ENCODE data around the gene MT4. TPM values are rescaled to one million over a fixed set of nuclear protein-coding genes. Genes with fewer than 3 reads are reported as not detected.

The MT4 gene
- total RNA-seq, 2 experiments from 2014 or later, result not detected

GRCh38 chr16:56547120-56547948, 17.5 kb upstream of the MT4 start:
- H3K9me3 Mint-ChIP-seq, result no peaks in the 10 kb centered on the region
- peaks cover 18% of the 10 kb centered on the region for H3K4me1 Mint-ChIP-seq
- no peaks in the 10 kb centered on the region for H3K36me3 Mint-ChIP-seq (ENCODE audit: low read depth)
- peak overlapping the region; percentile 32 for H3K27ac Mint-ChIP-seq
- no peak for DNase-seq
- peaks cover 1% of the 10 kb centered on the region for H3K27me3 Mint-ChIP-seq
- POLR2A ChIA-PET, result no interaction called here
- H3K4me3 Mint-ChIP-seq, result no peak overlapping the region
- CTCF ChIA-PET, result interaction anchor here (0.6 to 1.1 kb wide), 3 partner anchors 63 to 208 kb away, joined by 3 read pairs; no protein-coding TSS in a partner anchor

- H3K36me3 Mint-ChIP-seq (ENCODE audit: low read depth), result no peaks in the 10 kb centered on the region
- peaks cover 1% of the 10 kb centered on the region for H3K27me3 Mint-ChIP-seq
- peaks cover 18% of the 10 kb centered on the region for H3K4me1 Mint-ChIP-seq
- no peaks in the 10 kb centered on the region for H3K9me3 Mint-ChIP-seq
- H3K27ac Mint-ChIP-seq, result no peak overlapping the region
- H3K4me3 Mint-ChIP-seq, result no peak overlapping the region
- ChIA-PET POLR2A (no interaction called here), CTCF (interaction anchor here (0.7 to 1.1 kb wide), 2 partner anchors 169 to 242 kb away, joined by 3 to 4 read pairs; no protein-coding TSS in a partner anchor)
- DNase-seq, result no peak
Observed at GRCh38 chr16:56547949-56548567, 16.8 kb upstream of the MT4 start.

- no peak for DNase-seq
- H3K4me1 Mint-ChIP-seq, result peaks cover 18% of the 10 kb centered on the region
- peaks cover 4% of the 10 kb centered on the region for H3K27me3 Mint-ChIP-seq
- ChIA-PET POLR2A (no interaction called here), CTCF (interaction anchor here (1.1 to 1.5 kb wide), 2 partner anchors 11 to 153 kb away, joined by 3 read pairs; no protein-coding TSS in a partner anchor)
- no peaks in the 10 kb centered on the region for H3K9me3 Mint-ChIP-seq
- H3K36me3 Mint-ChIP-seq (ENCODE audit: low read depth), result no peaks in the 10 kb centered on the region
- H3K4me3 Mint-ChIP-seq, result no peak overlapping the region
- H3K27ac Mint-ChIP-seq, result no peak overlapping the region
Observed at GRCh38 chr16:56549161-56549560, 15.7 kb upstream of the MT4 start.

GRCh38 chr16:56549744-56550385, 15.0 kb upstream of the MT4 start:
- Mint-ChIP-seq H3K36me3 (ENCODE audit: low read depth) (no peaks in the 10 kb centered on the region), H3K4me1 (peaks cover 18% of the 10 kb centered on the region), H3K4me3 (no peak overlapping the region), H3K9me3 (no peaks in the 10 kb centered on the region), H3K27me3 (peaks cover 6% of the 10 kb centered on the region), H3K27ac (no peak overlapping the region)
- CTCF ChIA-PET, result interaction anchor here (1.1 to 1.5 kb wide), 3 partner anchors 11 to 152 kb away, joined by 3 to 4 read pairs (median 3); no protein-coding TSS in a partner anchor
- POLR2A ChIA-PET, result no interaction called here
- DNase-seq, result no peak

GRCh38 chr16:56551796-56552738, 12.8 kb upstream of the MT4 start:
- Mint-ChIP-seq H3K4me1 (peaks cover 16% of the 10 kb centered on the region), H3K27me3 (peaks cover 21% of the 10 kb centered on the region), H3K36me3 (ENCODE audit: low read depth) (no peaks in the 10 kb centered on the region), H3K9me3 (no peaks in the 10 kb centered on the region), H3K27ac (no peak overlapping the region), H3K4me3 (no peak overlapping the region)
- POLR2A ChIA-PET, result interaction anchor here (0.5 kb wide), 1 partner anchor 14 kb away, joined by 5 read pairs; no protein-coding TSS in a partner anchor
- no peak for DNase-seq
- CTCF ChIA-PET, result no interaction called here

- Mint-ChIP-seq H3K9me3 (no peaks in the 10 kb centered on the region), H3K27me3 (peaks cover 28% of the 10 kb centered on the region), H3K4me3 (no peak overlapping the region), H3K36me3 (ENCODE audit: low read depth) (no peaks in the 10 kb centered on the region), H3K27ac (no peak overlapping the region), H3K4me1 (no peaks in the 10 kb centered on the region)
- CTCF ChIA-PET, result interaction anchor here (1.2 kb wide), 1 partner anchor 22 kb away, joined by 3 read pairs; no protein-coding TSS in a partner anchor
- POLR2A ChIA-PET, result no interaction called here
- no peak for DNase-seq
Observed at GRCh38 chr16:56554441-56554840, 10.4 kb upstream of the MT4 start.

- H3K27me3 Mint-ChIP-seq, result peaks cover 38% of the 10 kb centered on the region
- CTCF ChIA-PET, result interaction anchor here (1.3 kb wide), 1 partner anchor 144 kb away, joined by 5 read pairs; no protein-coding TSS in a partner anchor
- no peaks in the 10 kb centered on the region for H3K9me3 Mint-ChIP-seq
Observed at GRCh38 chr16:56558024-56558747, 6.7 kb upstream of the MT4 start.

GRCh38 chr16:56559109-56559508, 5.8 kb upstream of the MT4 start:
- Mint-ChIP-seq H3K9me3 (no peaks in the 10 kb centered on the region), H3K4me1 (no peaks in the 10 kb centered on the region), H3K27ac (no peak overlapping the region), H3K36me3 (ENCODE audit: low read depth) (no peaks in the 10 kb centered on the region), H3K27me3 (peaks cover 37% of the 10 kb centered on the region), H3K4me3 (no peak overlapping the region)
- no peak for DNase-seq
- CTCF ChIA-PET, result no interaction called here
- POLR2A ChIA-PET, result no interaction called here

More at GRCh38 chr16:56558024-56558747, 6.7 kb upstream of the MT4 start:
- POLR2A ChIA-PET, result no interaction called here
- Mint-ChIP-seq H3K4me3 (no peak overlapping the region), H3K4me1 (no peaks in the 10 kb centered on the region), H3K36me3 (ENCODE audit: low read depth) (no peaks in the 10 kb centered on the region), H3K27ac (no peak overlapping the region)
- DNase-seq, result no peak

- CTCF ChIA-PET, result interaction anchor here (1.0 to 1.4 kb wide), 5 partner anchors 10 to 30 kb away, joined by 3 read pairs; no protein-coding TSS in a partner anchor
- no peaks in the 10 kb centered on the region for H3K4me1 Mint-ChIP-seq
- DNase-seq, result no peak
- H3K4me3 Mint-ChIP-seq, result no peak overlapping the region
- POLR2A ChIA-PET, result no interaction called here
- H3K27ac Mint-ChIP-seq, result no peak overlapping the region
- H3K9me3 Mint-ChIP-seq, result no peaks in the 10 kb centered on the region
- no peaks in the 10 kb centered on the region for H3K36me3 Mint-ChIP-seq (ENCODE audit: low read depth)
- peaks cover 29% of the 10 kb centered on the region for H3K27me3 Mint-ChIP-seq
Observed at GRCh38 chr16:56560447-56560846, 4.4 kb upstream of the MT4 start.

- no peak overlapping the region for H3K27ac Mint-ChIP-seq
Observed at GRCh38 chr16:56561126-56561525, 3.7 kb upstream of the MT4 start.

GRCh38 chr16:56569971-56570370, 5.1 kb downstream of the MT4 start:
- no peak overlapping the region for H3K27ac Mint-ChIP-seq
- POLR2A ChIA-PET, result no interaction called here

More at GRCh38 chr16:56561126-56561525, 3.7 kb upstream of the MT4 start:
- Mint-ChIP-seq H3K36me3 (ENCODE audit: low read depth) (no peaks in the 10 kb centered on the region), H3K4me3 (no peak overlapping the region), H3K4me1 (no peaks in the 10 kb centered on the region), H3K27me3 (peaks cover 24% of the 10 kb centered on the region), H3K9me3 (no peaks in the 10 kb centered on the region)
- ChIA-PET CTCF (interaction anchor here (0.8 to 4.4 kb wide), 6 partner anchors 11 to 220 kb away, joined by 3 to 17 read pairs (median 3); no protein-coding TSS in a partner anchor), POLR2A (no interaction called here)
- no peak for DNase-seq

More at GRCh38 chr16:56569971-56570370, 5.1 kb downstream of the MT4 start:
- Mint-ChIP-seq H3K4me1 (peaks cover 4% of the 10 kb centered on the region), H3K36me3 (ENCODE audit: low read depth) (no peaks in the 10 kb centered on the region), H3K4me3 (no peak overlapping the region), H3K9me3 (peaks cover 5% of the 10 kb centered on the region), H3K27me3 (peaks cover 13% of the 10 kb centered on the region)
- DNase-seq, result no peak
- CTCF ChIA-PET, result no interaction called here
